AG09319 (cell line): ENCODE measurements around the gene STMN3.
A peak's percentile ranks its signal among the peaks of the same experiment; 100 is the strongest.

Experiments used
- DNase-seq: peaks from one replicate; pipeline ENCODE4 v3.0.0-alpha.2; 2010; ENCODE audit warnings: low read depth; ENCODE audit errors: extremely low read depth
- CTCF ChIP-seq: IDR thresholded peaks from 2 replicates; pipeline ENCODE4 v1.5.1; 2011; ENCODE audit warnings: low read depth, mild to moderate bottlenecking, inconsistent platforms, low read length, moderate library complexity

The STMN3 gene

GRCh38 chr20:63594043-63594561 is 59.1 kb downstream of the STMN3 start:
- peak; percentile 27 for DNase-seq
- TF ChIP-seq CTCF, result no peak

GRCh38 chr20:63592661-63593060 is 60.6 kb downstream of the STMN3 start:
- no peak for DNase-seq

GRCh38 chr20:63591786-63592355 is 61.4 kb downstream of the STMN3 start:
- TF ChIP-seq CTCF, result no peak
- DNase-seq, result no peak

More at GRCh38 chr20:63592661-63593060, 60.6 kb downstream of the STMN3 start:
- TF ChIP-seq CTCF, result no peak

GRCh38 chr20:63591147-63591533 is 62.1 kb downstream of the STMN3 start:
- no peak for DNase-seq
- TF ChIP-seq CTCF, result no peak

- no peak for DNase-seq
- no peak for TF ChIP-seq CTCF
Observed at GRCh38 chr20:63590218-63591146, 62.7 kb downstream of the STMN3 start.
